ENCODE results near the gene COQ2. TPM values are rescaled to one million over a fixed set of nuclear protein-coding genes. Genes with fewer than 3 reads are reported as not detected.
A peak's percentile ranks its signal among the peaks of the same experiment; 100 is the strongest.
"Not testable (repeated sequence)": the region's sequence is repeated elsewhere in the genome, so short reads cannot be mapped to it uniquely, and the experiment has no call there.

The COQ2 gene
- total and polyA plus RNA-seq, 2 experiments from 2014 or later = 9.5 to 19.1 TPM

- Histone ChIP-seq H3K27ac (no peak overlapping the region), H3K9ac (no peak overlapping the region), H3K27me3 (replicated peaks; ENCODE audit: insufficient read depth) (no peaks in the 10 kb centered on the region), H2AFZ (no peak overlapping the region), H3K4me1 (ENCODE audit: insufficient read depth) (no peaks in the 10 kb centered on the region), H3K4me2 (ENCODE audit: unreplicated experiment) (no peak overlapping the region), H3K79me2 (ENCODE audit: insufficient read depth) (no peaks in the 10 kb centered on the region), H3K36me3 (ENCODE audit: low read depth) (no peaks in the 10 kb centered on the region), H4K20me1 (ENCODE audit: insufficient read depth) (no peaks in the 10 kb centered on the region), H3F3A (ENCODE audit: insufficient read depth) (no peaks in the 10 kb centered on the region), H3K4me3 (no peak overlapping the region), H3K9me2 (ENCODE audit: insufficient read depth) (no peaks in the 10 kb centered on the region), H3K9me3 (ENCODE audit: low read depth) (no peaks in the 10 kb centered on the region)
- in situ Hi-C loops (cut with MboI) = no loop called here
- 85 to 92% methylated on average over 8 of the region's 8 CpGs for WGBS, 2 experiments (ENCODE audit: low coverage in 1 of 2, low lambda C conversion rate in 2 of 2, missing lambda C conversion rate in 2 of 2)
- no peak for DNase-seq
- TF ChIP-seq EZH2phosphoT487 (IDR thresholded peaks at IDR 0.05; ENCODE audit: insufficient read depth, low read depth) = no peak
- no peak for TF ChIP-seq EZH2 (IDR thresholded peaks at IDR 0.05; ENCODE audit: insufficient read depth, poor library complexity, severe bottlenecking)
These were observed 41.9 kb upstream of the COQ2 start for GRCh38 chr4:83326546-83326945.

GRCh38 chr4:83325306-83325705 is 40.7 kb upstream of the COQ2 start:
- in situ Hi-C loops (cut with MboI); H4K20me1 ChIP-seq (ENCODE audit: insufficient read depth); H3K4me3 ChIP-seq; H3K36me3 ChIP-seq (ENCODE audit: low read depth); H3K9me2 ChIP-seq (ENCODE audit: insufficient read depth); H3K9ac ChIP-seq; DNase-seq; H3K27ac ChIP-seq; H3F3A ChIP-seq (ENCODE audit: insufficient read depth); H3K79me2 ChIP-seq (ENCODE audit: insufficient read depth); H3K9me3 ChIP-seq (ENCODE audit: low read depth); H3K4me1 ChIP-seq (ENCODE audit: insufficient read depth); H2AFZ ChIP-seq; H3K4me2 ChIP-seq (ENCODE audit: unreplicated experiment); H3K27me3 ChIP-seq (replicated peaks; ENCODE audit: insufficient read depth): not testable (repeated sequence)
- 71 to 83% methylated on average over 4 of the region's 4 CpGs for WGBS, 2 experiments (ENCODE audit: low coverage in 1 of 2, low lambda C conversion rate in 2 of 2, missing lambda C conversion rate in 2 of 2)

- H3K4me3 ChIP-seq = no peak overlapping the region
- no peaks in the 10 kb centered on the region for H3K36me3 ChIP-seq (ENCODE audit: low read depth)
- H3K9me3 ChIP-seq (ENCODE audit: low read depth) = no peaks in the 10 kb centered on the region
- no peaks in the 10 kb centered on the region for H4K20me1 ChIP-seq (ENCODE audit: insufficient read depth)
- no peak overlapping the region for H3K9ac ChIP-seq
- H3K79me2 ChIP-seq (ENCODE audit: insufficient read depth) = no peaks in the 10 kb centered on the region
- H3K4me1 ChIP-seq (ENCODE audit: insufficient read depth) = no peaks in the 10 kb centered on the region
- H2AFZ ChIP-seq = no peak overlapping the region
- H3K9me2 ChIP-seq (ENCODE audit: insufficient read depth) = no peaks in the 10 kb centered on the region
- no peaks in the 10 kb centered on the region for H3K27me3 ChIP-seq (replicated peaks; ENCODE audit: insufficient read depth)
- H3K27ac ChIP-seq = no peak overlapping the region
- H3K4me2 ChIP-seq (ENCODE audit: unreplicated experiment) = no peak overlapping the region
- no peak for DNase-seq
- WGBS, 2 experiments (ENCODE audit: low coverage in 1 of 2, low lambda C conversion rate in 2 of 2, missing lambda C conversion rate in 2 of 2) = 80 to 87% methylated on average over 3 of the region's 3 CpGs
- TF ChIP-seq EZH2phosphoT487 (IDR thresholded peaks at IDR 0.05; ENCODE audit: insufficient read depth, low read depth) (no peak), EZH2 (IDR thresholded peaks at IDR 0.05; ENCODE audit: insufficient read depth, poor library complexity, severe bottlenecking) (no peak)
- no peaks in the 10 kb centered on the region for H3F3A ChIP-seq (ENCODE audit: insufficient read depth)
- in situ Hi-C loops (cut with MboI) = no loop called here
These were observed 38.5 kb upstream of the COQ2 start for GRCh38 chr4:83323136-83323535.

GRCh38 chr4:83320548-83320947 is 36.0 kb upstream of the COQ2 start:
- Histone ChIP-seq H3K79me2 (ENCODE audit: insufficient read depth) (no peaks in the 10 kb centered on the region), H4K20me1 (ENCODE audit: insufficient read depth) (no peaks in the 10 kb centered on the region), H3K4me1 (ENCODE audit: insufficient read depth) (no peaks in the 10 kb centered on the region), H2AFZ (0 out of 2 replicates have a peak overlapping the region, but pooled peaks have one; percentile 17), H3K4me2 (ENCODE audit: unreplicated experiment) (peak overlapping the region; percentile 18), H3K9ac (no peak overlapping the region), H3F3A (ENCODE audit: insufficient read depth) (no peaks in the 10 kb centered on the region), H3K27me3 (replicated peaks; ENCODE audit: insufficient read depth) (no peaks in the 10 kb centered on the region), H3K4me3 (no peak overlapping the region), H3K9me3 (ENCODE audit: low read depth) (no peaks in the 10 kb centered on the region), H3K27ac (no peak overlapping the region; the same call in 1 of the 2 replicates), H3K9me2 (ENCODE audit: insufficient read depth) (no peaks in the 10 kb centered on the region), H3K36me3 (ENCODE audit: low read depth) (no peaks in the 10 kb centered on the region)
- in situ Hi-C loops (cut with MboI) = no loop called here
- 17 to 22% methylated on average over 5 of the region's 5 CpGs for WGBS, 2 experiments (ENCODE audit: low coverage in 1 of 2, low lambda C conversion rate in 2 of 2, missing lambda C conversion rate in 2 of 2)
- TF ChIP-seq EZH2 (IDR thresholded peaks at IDR 0.05; ENCODE audit: insufficient read depth, poor library complexity, severe bottlenecking) = no peak
- no peak for TF ChIP-seq EZH2phosphoT487 (IDR thresholded peaks at IDR 0.05; ENCODE audit: insufficient read depth, low read depth)
- DNase-seq = peak; percentile 85

GRCh38 chr4:83318666-83319065 is 34.1 kb upstream of the COQ2 start:
- TF ChIP-seq EZH2 (IDR thresholded peaks at IDR 0.05; ENCODE audit: insufficient read depth, poor library complexity, severe bottlenecking) (no peak), EZH2phosphoT487 (IDR thresholded peaks at IDR 0.05; ENCODE audit: insufficient read depth, low read depth) (no peak)
- Histone ChIP-seq H4K20me1 (ENCODE audit: insufficient read depth) (no peaks in the 10 kb centered on the region), H3K4me3 (no peak overlapping the region), H3K9ac (no peak overlapping the region), H3K27me3 (replicated peaks; ENCODE audit: insufficient read depth) (no peaks in the 10 kb centered on the region), H3K9me3 (ENCODE audit: low read depth) (no peaks in the 10 kb centered on the region), H2AFZ (no peak overlapping the region), H3K79me2 (ENCODE audit: insufficient read depth) (no peaks in the 10 kb centered on the region), H3F3A (ENCODE audit: insufficient read depth) (no peaks in the 10 kb centered on the region), H3K36me3 (ENCODE audit: low read depth) (no peaks in the 10 kb centered on the region), H3K4me1 (ENCODE audit: insufficient read depth) (no peaks in the 10 kb centered on the region), H3K4me2 (ENCODE audit: unreplicated experiment) (no peak overlapping the region), H3K27ac (no peak overlapping the region), H3K9me2 (ENCODE audit: insufficient read depth) (no peaks in the 10 kb centered on the region)
- in situ Hi-C loops (cut with MboI) = no loop called here
- whole genome bisulfite sequencing, 2 experiments (ENCODE audit: low coverage in 1 of 2, low lambda C conversion rate in 2 of 2, missing lambda C conversion rate in 2 of 2) = 88 to 92% methylated on average over 3 of the region's 3 CpGs
- DNase-seq = no peak
